Measurements from ENCODE around the gene MRPL36. TPM values are rescaled to one million over a fixed set of nuclear protein-coding genes. Genes with fewer than 3 reads are reported as not detected.

The MRPL36 gene
- total and polyA plus RNA-seq, 7 experiments from 2014 or later = 14.1 to 77.5 (median 32.4) TPM

GRCh38 chr5:1762883-1763547 is 36.6 kb downstream of the MRPL36 start:
- intact Hi-C loops (cut with micrococcal nuclease) = loop anchor here (1.0 kb wide), 3 partner anchors 36 to 254 kb away; partner anchors contain the start of genes MRPL36 (in 1 of the 2) and NDUFS6 (in 1 of the 2)
- peaks cover 0 to 6% (median 0%) of the 10 kb centered on the region in 3 experiments for H3K9me3 ChIP-seq (ENCODE audit: control insufficient read depth in 2 of 3, low read length in 3 of 3)
- no peaks in the 10 kb centered on the region for H3K27me3 ChIP-seq (ENCODE audit: control insufficient read depth in 2 of 2, insufficient read depth in 2 of 2, low read length in 2 of 2)
- peaks cover 0 to 4% (median 0%) of the 10 kb centered on the region in 7 donors for H3K4me1 Mint-ChIP-seq
- no peak overlapping the region for H3K27ac Mint-ChIP-seq
- CTCF ChIA-PET = no interaction called here
- peaks cover 6 to 25% (median 17%) of the 10 kb centered on the region in 5 donors for H3K27me3 Mint-ChIP-seq
- H3K9me3 Mint-ChIP-seq = peaks cover 0 to 10% (median 6%) of the 10 kb centered on the region in 11 donors
- H3K4me1 ChIP-seq (ENCODE audit: control insufficient read depth in 2 of 2, insufficient read depth in 2 of 2, low read length in 2 of 2) = no peaks in the 10 kb centered on the region
- POLR2A ChIA-PET = no interaction called here
- H3K36me3 ChIP-seq (ENCODE audit: control insufficient read depth in 2 of 3, insufficient read depth in 3 of 3, low read length in 3 of 3) = no peaks in the 10 kb centered on the region
- ATAC-seq = no peak
- DNase-seq = peak in 1 of 9 donors; percentile 11
- no peak overlapping the region for H3K4me3 ChIP-seq (ENCODE audit: low read length)
- H3K4me3 Mint-ChIP-seq = no peak overlapping the region
- H3K36me3 Mint-ChIP-seq = peaks cover 0 to 7% (median 0%) of the 10 kb centered on the region in 5 donors
- H3K27ac ChIP-seq (ENCODE audit: low read depth, low read length) = no peak overlapping the region

DNA sequence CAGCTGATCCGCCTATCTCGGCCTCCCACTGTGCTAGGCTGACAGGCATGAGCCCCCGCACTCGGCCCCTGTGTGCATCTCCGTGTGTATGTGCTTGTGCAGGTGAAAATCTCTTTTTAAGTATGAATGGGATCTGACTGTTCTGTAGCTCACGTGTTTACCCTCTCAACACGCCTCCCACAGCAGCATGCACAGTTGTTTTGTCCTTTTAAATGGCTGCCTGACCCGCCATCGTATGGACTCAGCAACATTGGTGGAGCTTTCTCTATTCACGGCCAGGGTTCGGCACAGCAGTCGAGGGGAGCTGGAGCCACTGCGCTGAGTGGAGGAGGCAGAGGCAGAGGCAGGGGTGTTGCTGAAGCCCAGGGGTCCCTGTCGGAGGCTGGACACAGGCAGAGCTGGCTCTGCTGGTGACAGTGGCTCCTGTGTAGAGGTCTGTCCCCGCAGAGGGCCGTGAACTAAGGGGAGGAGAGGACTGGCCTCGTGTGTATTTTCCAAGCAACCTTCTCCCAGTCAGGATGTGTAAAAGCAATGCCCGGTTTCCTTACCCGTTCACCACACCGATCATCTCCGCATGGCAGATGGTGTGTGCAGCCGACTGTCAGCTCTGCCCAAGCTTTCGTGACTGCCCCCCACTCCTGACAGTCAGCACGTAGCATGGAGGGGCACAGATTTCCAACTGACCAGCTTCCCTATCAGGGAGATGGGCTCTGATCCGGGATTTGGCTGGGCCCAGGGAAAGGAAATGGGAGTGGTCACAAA is 37.3 kb downstream of the MRPL36 start:
- peaks cover 6 to 28% (median 17%) of the 10 kb centered on the region in 5 donors for H3K27me3 Mint-ChIP-seq
- Histone ChIP-seq H3K9me3 (ENCODE audit: control insufficient read depth in 2 of 3, low read length in 3 of 3) (peaks cover 0 to 6% (median 0%) of the 10 kb centered on the region in 3 experiments), H3K27me3 (ENCODE audit: control insufficient read depth in 2 of 2, insufficient read depth in 2 of 2, low read length in 2 of 2) (no peaks in the 10 kb centered on the region), H3K4me1 (ENCODE audit: control insufficient read depth in 2 of 2, insufficient read depth in 2 of 2, low read length in 2 of 2) (no peaks in the 10 kb centered on the region), H3K27ac (ENCODE audit: low read depth, low read length) (no peak overlapping the region), H3K4me3 (ENCODE audit: low read length) (no peak overlapping the region), H3K36me3 (ENCODE audit: control insufficient read depth in 2 of 3, insufficient read depth in 3 of 3, low read length in 3 of 3) (no peaks in the 10 kb centered on the region)
- H3K4me1 Mint-ChIP-seq = peaks cover 0 to 4% (median 0%) of the 10 kb centered on the region in 7 donors
- peaks cover 0 to 7% (median 0%) of the 10 kb centered on the region in 5 donors for H3K36me3 Mint-ChIP-seq
- CTCF ChIA-PET = no interaction called here
- H3K27ac Mint-ChIP-seq = no peak overlapping the region
- H3K9me3 Mint-ChIP-seq = peaks cover 0 to 14% (median 7%) of the 10 kb centered on the region in 11 donors
- intact Hi-C loops (cut with micrococcal nuclease) = no loop called here
- H3K4me3 Mint-ChIP-seq = no peak overlapping the region
- DNase-seq = peak in 1 of 9 donors; percentile 8
- POLR2A ChIA-PET = no interaction called here
- no peak for ATAC-seq

GRCh38 chr5:1761453-1761755 is 38.2 kb downstream of the MRPL36 start:
- CTCF ChIA-PET = no interaction called here
- POLR2A ChIA-PET = no interaction called here
- intact Hi-C loops (cut with micrococcal nuclease) = no loop called here
- H3K9me3 Mint-ChIP-seq = peaks cover 0 to 18% (median 7%) of the 10 kb centered on the region in 11 donors
- peaks cover 0 to 6% (median 0%) of the 10 kb centered on the region in 3 experiments for H3K9me3 ChIP-seq (ENCODE audit: control insufficient read depth in 2 of 3, low read length in 3 of 3)
- H3K27me3 Mint-ChIP-seq = peaks cover 6 to 31% (median 17%) of the 10 kb centered on the region in 5 donors
- peaks cover 0 to 4% (median 0%) of the 10 kb centered on the region in 7 donors for H3K4me1 Mint-ChIP-seq
- peaks cover 0 to 7% (median 0%) of the 10 kb centered on the region in 5 donors for H3K36me3 Mint-ChIP-seq
- no peaks in the 10 kb centered on the region for H3K4me1 ChIP-seq (ENCODE audit: control insufficient read depth in 2 of 2, insufficient read depth in 2 of 2, low read length in 2 of 2)
- ATAC-seq (no peak), DNase-seq (peak in 1 of 9 donors; percentile 7)
- no peak overlapping the region for H3K27ac Mint-ChIP-seq
- no peak overlapping the region for H3K4me3 Mint-ChIP-seq
- H3K4me3 ChIP-seq (ENCODE audit: low read length) = no peak overlapping the region
- no peaks in the 10 kb centered on the region for H3K36me3 ChIP-seq (ENCODE audit: control insufficient read depth in 2 of 3, insufficient read depth in 3 of 3, low read length in 3 of 3)
- no peak overlapping the region for H3K27ac ChIP-seq (ENCODE audit: low read depth, low read length)
- no peaks in the 10 kb centered on the region for H3K27me3 ChIP-seq (ENCODE audit: control insufficient read depth in 2 of 2, insufficient read depth in 2 of 2, low read length in 2 of 2)

DNA sequence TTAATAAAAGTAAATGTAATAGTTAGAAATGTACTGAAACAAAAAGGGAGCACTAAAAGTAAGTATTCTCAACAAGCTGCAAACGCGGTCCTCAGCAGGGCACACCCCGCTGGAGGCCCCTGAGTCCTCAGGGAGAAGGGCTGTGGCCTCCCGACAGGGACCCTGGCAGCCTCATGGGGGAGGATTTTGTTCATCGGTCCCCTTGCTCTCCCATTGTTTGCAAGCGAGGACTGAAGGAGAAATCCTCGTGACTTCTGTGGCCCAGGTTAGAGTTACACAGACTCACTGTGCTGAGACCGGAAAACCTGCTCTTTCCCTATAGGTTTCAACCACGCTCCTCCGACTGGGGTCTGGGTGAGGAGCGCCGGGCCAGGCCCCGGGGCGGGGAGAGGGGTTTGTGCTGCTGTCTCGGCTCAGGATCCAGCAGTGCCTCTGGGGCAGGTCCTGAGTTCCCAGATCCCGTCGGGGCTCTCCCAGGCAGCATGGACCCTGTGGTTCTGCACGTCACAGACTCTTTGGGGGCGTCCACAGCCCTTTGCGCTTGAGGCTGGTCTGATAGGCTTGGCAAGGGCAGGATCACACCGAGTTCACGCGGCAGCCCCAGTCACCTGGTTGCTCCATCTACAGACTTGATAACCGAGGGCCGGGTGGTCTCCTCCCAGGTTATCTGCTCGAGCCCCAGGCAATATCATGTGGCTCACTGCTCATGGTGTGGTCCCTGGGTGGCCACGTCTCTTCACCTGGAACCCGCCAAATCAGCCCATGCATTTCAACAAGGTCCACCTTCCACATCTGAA is 38.8 kb downstream of the MRPL36 start:
- Mint-ChIP-seq H3K9me3 (peaks cover 0 to 18% (median 7%) of the 10 kb centered on the region in 11 donors), H3K4me1 (peaks cover 0 to 2% (median 0%) of the 10 kb centered on the region in 7 donors), H3K27ac (no peak overlapping the region), H3K36me3 (peaks cover 0 to 7% (median 0%) of the 10 kb centered on the region in 5 donors), H3K27me3 (peaks cover 6 to 31% (median 17%) of the 10 kb centered on the region in 5 donors), H3K4me3 (no peak overlapping the region)
- Histone ChIP-seq H3K36me3 (ENCODE audit: control insufficient read depth in 2 of 3, insufficient read depth in 3 of 3, low read length in 3 of 3) (no peaks in the 10 kb centered on the region), H3K4me1 (ENCODE audit: control insufficient read depth in 2 of 2, insufficient read depth in 2 of 2, low read length in 2 of 2) (no peaks in the 10 kb centered on the region), H3K27ac (ENCODE audit: low read depth, low read length) (no peak overlapping the region), H3K4me3 (ENCODE audit: low read length) (no peak overlapping the region), H3K9me3 (ENCODE audit: control insufficient read depth in 2 of 3, low read length in 3 of 3) (peaks cover 0 to 6% (median 0%) of the 10 kb centered on the region in 3 experiments), H3K27me3 (ENCODE audit: control insufficient read depth in 2 of 2, insufficient read depth in 2 of 2, low read length in 2 of 2) (no peaks in the 10 kb centered on the region)
- intact Hi-C loops (cut with micrococcal nuclease) = no loop called here
- ChIA-PET CTCF (no interaction called here), POLR2A (no interaction called here)
- ATAC-seq (no peak), DNase-seq (peak in 2 of 9 donors; percentile 5 to 16)

DNA sequence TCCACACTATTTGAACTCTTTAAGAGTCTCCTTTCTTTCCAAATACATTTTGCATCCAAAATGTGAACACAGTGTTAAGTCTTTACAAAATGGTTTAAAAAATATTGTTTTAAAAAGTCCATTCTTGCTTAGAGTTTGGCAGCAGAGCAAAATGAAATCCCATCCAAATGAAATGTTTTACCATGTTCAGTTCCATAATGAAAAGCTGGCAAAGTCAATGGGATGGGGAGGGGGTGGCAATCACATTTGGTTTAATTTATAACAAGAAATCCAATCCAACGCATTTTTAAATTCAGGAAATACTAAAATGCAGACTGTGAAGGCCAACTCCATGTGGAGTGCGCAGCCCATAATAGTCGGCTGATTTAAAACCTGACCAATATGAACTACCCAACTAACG is 39.4 kb downstream of the MRPL36 start:
- peaks cover 0 to 18% (median 7%) of the 10 kb centered on the region in 11 donors for H3K9me3 Mint-ChIP-seq
- Histone ChIP-seq H3K27ac (ENCODE audit: low read depth, low read length) (no peak overlapping the region), H3K36me3 (ENCODE audit: control insufficient read depth in 2 of 3, insufficient read depth in 3 of 3, low read length in 3 of 3) (no peaks in the 10 kb centered on the region), H3K4me1 (ENCODE audit: control insufficient read depth in 2 of 2, insufficient read depth in 2 of 2, low read length in 2 of 2) (no peaks in the 10 kb centered on the region), H3K27me3 (ENCODE audit: control insufficient read depth in 2 of 2, insufficient read depth in 2 of 2, low read length in 2 of 2) (no peaks in the 10 kb centered on the region), H3K4me3 (ENCODE audit: low read length) (no peak overlapping the region), H3K9me3 (ENCODE audit: control insufficient read depth in 2 of 3, low read length in 3 of 3) (peaks cover 0 to 6% (median 0%) of the 10 kb centered on the region in 3 experiments)
- H3K27ac Mint-ChIP-seq = no peak overlapping the region
- ChIA-PET CTCF (no interaction called here), POLR2A (no interaction called here)
- H3K4me3 Mint-ChIP-seq = no peak overlapping the region
- no peaks in the 10 kb centered on the region for H3K4me1 Mint-ChIP-seq
- no peak for DNase-seq
- H3K27me3 Mint-ChIP-seq = peaks cover 6 to 31% (median 17%) of the 10 kb centered on the region in 5 donors
- no peak for ATAC-seq
- intact Hi-C loops (cut with micrococcal nuclease) = no loop called here
- peaks cover 0 to 7% (median 0%) of the 10 kb centered on the region in 5 donors for H3K36me3 Mint-ChIP-seq

DNA sequence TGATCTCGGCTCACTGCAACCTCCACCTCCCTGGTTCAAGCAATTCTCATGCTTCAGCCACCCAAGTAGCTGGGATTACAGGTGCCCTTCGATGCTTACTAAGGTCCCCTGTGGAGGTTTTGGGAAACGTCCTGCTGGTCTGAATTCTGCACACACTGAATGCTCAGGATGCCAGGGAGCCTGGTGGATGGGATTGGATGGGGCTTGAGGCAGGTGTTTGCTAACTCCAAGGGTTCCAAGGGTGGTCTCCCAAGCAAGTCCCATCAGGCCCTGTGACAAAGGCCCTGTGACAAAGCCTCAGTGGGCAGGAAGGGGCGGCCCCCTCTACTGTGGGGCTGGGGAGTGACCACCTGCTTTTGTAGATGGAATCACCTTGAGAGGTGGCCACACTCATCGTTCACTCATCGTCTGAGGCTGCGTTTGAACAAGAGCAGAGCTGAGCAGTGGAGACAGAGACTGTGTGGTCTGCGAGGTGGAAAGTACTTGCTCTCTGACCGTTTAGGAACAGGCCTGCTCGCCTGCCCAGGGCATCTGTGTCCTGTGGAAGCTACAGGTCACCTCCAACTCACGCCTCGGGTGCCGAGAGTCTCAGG is 40.2 kb downstream of the MRPL36 start:
- ChIA-PET POLR2A (no interaction called here), CTCF (no interaction called here)
- H3K4me3 Mint-ChIP-seq = no peak overlapping the region
- Histone ChIP-seq H3K9me3 (ENCODE audit: control insufficient read depth in 2 of 3, low read length in 3 of 3) (peaks cover 0 to 6% (median 0%) of the 10 kb centered on the region in 3 experiments), H3K27ac (ENCODE audit: low read depth, low read length) (no peak overlapping the region), H3K36me3 (ENCODE audit: control insufficient read depth in 2 of 3, insufficient read depth in 3 of 3, low read length in 3 of 3) (no peaks in the 10 kb centered on the region), H3K4me1 (ENCODE audit: control insufficient read depth in 2 of 2, insufficient read depth in 2 of 2, low read length in 2 of 2) (no peaks in the 10 kb centered on the region), H3K4me3 (ENCODE audit: low read length) (no peak overlapping the region), H3K27me3 (ENCODE audit: control insufficient read depth in 2 of 2, insufficient read depth in 2 of 2, low read length in 2 of 2) (no peaks in the 10 kb centered on the region)
- intact Hi-C loops (cut with micrococcal nuclease) = no loop called here
- H3K36me3 Mint-ChIP-seq = peaks cover 0 to 7% (median 0%) of the 10 kb centered on the region in 5 donors
- peaks cover 0 to 18% (median 8%) of the 10 kb centered on the region in 11 donors for H3K9me3 Mint-ChIP-seq
- no peak overlapping the region for H3K27ac Mint-ChIP-seq
- H3K27me3 Mint-ChIP-seq = peaks cover 3 to 25% (median 17%) of the 10 kb centered on the region in 5 donors
- DNase-seq (peak in 1 of 9 donors; percentile 13), ATAC-seq (no peak)
- no peaks in the 10 kb centered on the region for H3K4me1 Mint-ChIP-seq
